ENCODE results near the gene LCN10. TPM values are rescaled to one million over a fixed set of nuclear protein-coding genes. Genes with fewer than 3 reads are reported as not detected.

LCN10 gene
- total RNA-seq, 1 experiment from 2014 or later: not detected

DNA sequence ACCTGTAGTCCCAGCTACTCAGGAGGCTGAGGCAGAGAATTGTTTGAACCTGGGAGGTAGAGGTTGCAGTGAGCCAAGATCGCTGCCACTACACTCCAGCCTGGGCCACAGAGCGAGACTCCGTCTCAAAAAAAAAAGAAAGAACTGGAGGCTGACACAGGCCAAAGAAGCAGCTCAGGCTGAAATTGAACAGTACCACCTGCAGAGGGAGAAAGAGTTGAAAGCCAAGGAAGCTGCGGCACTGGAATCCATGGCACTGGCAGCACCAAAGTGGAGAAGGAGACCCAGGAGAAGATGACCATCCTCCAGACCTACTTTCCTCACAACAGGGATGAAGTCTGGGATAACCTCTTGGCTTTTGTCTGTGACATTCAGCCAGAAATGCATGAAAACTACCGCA is 37.1 kb upstream of the LCN10 start:
- Histone ChIP-seq H3K9me2 (replicated peaks; ENCODE audit: low read length) (no peaks in the 10 kb centered on the region), H3K79me2 (ENCODE audit: low read length) (no peaks in the 10 kb centered on the region), H4K20me1 (ENCODE audit: low read length) (no peaks in the 10 kb centered on the region), H3K9ac (ENCODE audit: low read length) (no peak overlapping the region), H3F3A (ENCODE audit: low read length, unreplicated experiment) (no peaks in the 10 kb centered on the region), H2AFZ (ENCODE audit: low read length) (no peak overlapping the region), H3K4me1 (ENCODE audit: insufficient read depth, low read length) (no peaks in the 10 kb centered on the region), H3K27ac (ENCODE audit: low read length) (no peak overlapping the region), H3K36me3 (ENCODE audit: low read depth, low read length) (no peaks in the 10 kb centered on the region), H3K27me3 (ENCODE audit: low read length) (peaks cover 15% of the 10 kb centered on the region; the same call in 1 of the 2 replicates), H3K9me3 (ENCODE audit: low read length) (no peaks in the 10 kb centered on the region), H3K4me3 (ENCODE audit: low read length) (no peak overlapping the region), H3K4me2 (ENCODE audit: low read length) (no peak overlapping the region)
- BruUV-seq (replicated peaks): no TSS peak
- no peak for TF ChIP-seq EZH2 (IDR thresholded peaks at IDR 0.05; ENCODE audit: low read length, unreplicated experiment)
- TF ChIP-seq EZH2phosphoT487 (IDR thresholded peaks at IDR 0.05; ENCODE audit: borderline replicate concordance, low read length): no peak
- TF ChIP-seq, protein P1, sequence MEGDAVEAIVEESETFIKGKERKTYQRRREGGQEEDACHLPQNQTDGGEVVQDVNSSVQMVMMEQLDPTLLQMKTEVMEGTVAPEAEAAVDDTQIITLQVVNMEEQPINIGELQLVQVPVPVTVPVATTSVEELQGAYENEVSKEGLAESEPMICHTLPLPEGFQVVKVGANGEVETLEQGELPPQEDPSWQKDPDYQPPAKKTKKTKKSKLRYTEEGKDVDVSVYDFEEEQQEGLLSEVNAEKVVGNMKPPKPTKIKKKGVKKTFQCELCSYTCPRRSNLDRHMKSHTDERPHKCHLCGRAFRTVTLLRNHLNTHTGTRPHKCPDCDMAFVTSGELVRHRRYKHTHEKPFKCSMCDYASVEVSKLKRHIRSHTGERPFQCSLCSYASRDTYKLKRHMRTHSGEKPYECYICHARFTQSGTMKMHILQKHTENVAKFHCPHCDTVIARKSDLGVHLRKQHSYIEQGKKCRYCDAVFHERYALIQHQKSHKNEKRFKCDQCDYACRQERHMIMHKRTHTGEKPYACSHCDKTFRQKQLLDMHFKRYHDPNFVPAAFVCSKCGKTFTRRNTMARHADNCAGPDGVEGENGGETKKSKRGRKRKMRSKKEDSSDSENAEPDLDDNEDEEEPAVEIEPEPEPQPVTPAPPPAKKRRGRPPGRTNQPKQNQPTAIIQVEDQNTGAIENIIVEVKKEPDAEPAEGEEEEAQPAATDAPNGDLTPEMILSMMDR (conservative IDR thresholded peaks at IDR 0.05; ENCODE audit: low read depth, low read length): no peak
- DNase-seq: no peak
- ChIA-PET POLR2A (ENCODE audit: unreplicated experiment) (no interaction called here), CTCF (interaction anchor here (0.6 to 0.7 kb wide), 2 partner anchors 11 to 122 kb away, joined by 3 read pairs; no protein-coding TSS in a partner anchor)
- intact Hi-C loops (cut with micrococcal nuclease): no loop called here
- ATAC-seq: 0 out of 2 replicates have a peak, but pooled peaks have one; percentile 33

DNA sequence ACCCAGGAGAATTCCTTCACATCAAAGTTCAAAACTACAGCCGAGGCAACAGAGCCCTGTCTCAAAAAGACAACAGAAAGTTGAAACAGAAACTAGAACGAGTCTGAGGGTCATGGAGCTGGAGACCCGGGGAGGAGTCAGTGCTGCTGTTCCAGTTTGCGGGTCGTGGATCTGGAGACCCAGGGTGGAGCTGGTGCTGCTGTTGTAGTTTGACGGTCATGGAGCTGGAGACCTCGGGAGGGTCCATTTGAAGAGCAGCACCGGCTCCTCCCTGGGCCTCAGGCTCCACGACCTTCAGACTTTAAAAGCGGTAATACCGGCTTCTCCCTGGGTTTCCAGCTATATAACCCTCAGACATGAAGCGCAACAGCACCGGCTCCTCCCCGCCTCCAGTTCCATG is 34.6 kb upstream of the LCN10 start:
- Histone ChIP-seq H3K79me2 (ENCODE audit: low read length) (no peaks in the 10 kb centered on the region), H3F3A (ENCODE audit: low read length, unreplicated experiment) (no peaks in the 10 kb centered on the region), H3K27ac (ENCODE audit: low read length) (no peak overlapping the region), H2AFZ (ENCODE audit: low read length) (no peak overlapping the region), H3K9ac (ENCODE audit: low read length) (no peak overlapping the region), H3K27me3 (ENCODE audit: low read length) (peaks cover 15% of the 10 kb centered on the region; the same call in 1 of the 2 replicates), H4K20me1 (ENCODE audit: low read length) (no peaks in the 10 kb centered on the region), H3K4me2 (ENCODE audit: low read length) (no peak overlapping the region), H3K4me1 (ENCODE audit: insufficient read depth, low read length) (no peaks in the 10 kb centered on the region), H3K36me3 (ENCODE audit: low read depth, low read length) (no peaks in the 10 kb centered on the region), H3K9me2 (replicated peaks; ENCODE audit: low read length) (no peaks in the 10 kb centered on the region), H3K4me3 (ENCODE audit: low read length) (no peak overlapping the region), H3K9me3 (ENCODE audit: low read length) (no peaks in the 10 kb centered on the region)
- POLR2A ChIA-PET (ENCODE audit: unreplicated experiment): no interaction called here
- no peak for ATAC-seq
- no peak for DNase-seq
- intact Hi-C loops (cut with micrococcal nuclease): no loop called here
- BruUV-seq (replicated peaks): no TSS peak
- no peak for TF ChIP-seq EZH2phosphoT487 (IDR thresholded peaks at IDR 0.05; ENCODE audit: borderline replicate concordance, low read length)
- TF ChIP-seq EZH2 (IDR thresholded peaks at IDR 0.05; ENCODE audit: low read length, unreplicated experiment): no peak
- TF ChIP-seq, protein P1 (conservative IDR thresholded peaks at IDR 0.05; ENCODE audit: low read depth, low read length): no peak
- CTCF ChIA-PET: interaction anchor here (0.9 kb wide), 1 partner anchor 16 kb away, joined by 6 read pairs; no protein-coding TSS in a partner anchor

DNA sequence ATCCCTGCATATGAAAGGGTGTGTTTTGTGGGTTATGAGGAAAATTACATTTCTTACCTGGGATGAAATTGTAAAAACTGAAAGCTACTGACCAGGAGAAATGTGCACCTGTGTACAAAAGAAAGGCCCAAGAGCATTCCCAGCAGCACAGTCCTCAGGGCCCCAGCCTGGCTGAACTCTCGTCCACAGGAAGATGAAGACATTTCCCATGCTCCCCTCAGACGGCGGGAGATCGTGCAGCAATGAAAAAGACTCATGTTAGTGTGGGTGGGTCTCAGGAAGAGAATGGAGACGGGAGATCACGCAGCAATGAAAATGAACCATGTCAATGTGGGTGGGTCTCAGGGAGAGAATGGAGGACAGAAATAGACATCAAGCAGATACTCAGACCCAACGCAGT is 34.2 kb upstream of the LCN10 start:
- CTCF ChIA-PET: no interaction called here
- H3K9me2 ChIP-seq (replicated peaks; ENCODE audit: low read length): no peaks in the 10 kb centered on the region
- H3K36me3 ChIP-seq (ENCODE audit: low read depth, low read length): no peaks in the 10 kb centered on the region
- no peaks in the 10 kb centered on the region for H4K20me1 ChIP-seq (ENCODE audit: low read length)
- BruUV-seq (replicated peaks): no TSS peak
- intact Hi-C loops (cut with micrococcal nuclease): no loop called here
- H3K4me3 ChIP-seq (ENCODE audit: low read length): no peak overlapping the region
- H3K79me2 ChIP-seq (ENCODE audit: low read length): no peaks in the 10 kb centered on the region
- TF ChIP-seq EZH2phosphoT487 (IDR thresholded peaks at IDR 0.05; ENCODE audit: borderline replicate concordance, low read length) (no peak), EZH2 (IDR thresholded peaks at IDR 0.05; ENCODE audit: low read length, unreplicated experiment) (no peak)
- TF ChIP-seq, protein P1 (conservative IDR thresholded peaks at IDR 0.05; ENCODE audit: low read depth, low read length): no peak
- H3F3A ChIP-seq (ENCODE audit: low read length, unreplicated experiment): no peaks in the 10 kb centered on the region
- H3K27ac ChIP-seq (ENCODE audit: low read length): no peak overlapping the region
- no peak overlapping the region for H3K4me2 ChIP-seq (ENCODE audit: low read length)
- H3K9ac ChIP-seq (ENCODE audit: low read length): no peak overlapping the region
- no peak overlapping the region for H2AFZ ChIP-seq (ENCODE audit: low read length)
- H3K9me3 ChIP-seq (ENCODE audit: low read length): no peaks in the 10 kb centered on the region
- POLR2A ChIA-PET (ENCODE audit: unreplicated experiment): no interaction called here
- DNase-seq: no peak
- H3K4me1 ChIP-seq (ENCODE audit: insufficient read depth, low read length): no peaks in the 10 kb centered on the region
- ATAC-seq: no peak
- peaks cover 15% of the 10 kb centered on the region; the same call in 1 of the 2 replicates for H3K27me3 ChIP-seq (ENCODE audit: low read length)

All from PC-3 (cell line).